ENCODE results near the gene MRNIP. TPM values are rescaled to one million over a fixed set of nuclear protein-coding genes. Genes with fewer than 3 reads are reported as not detected.
A peak's percentile ranks its signal among the peaks of the same experiment; 100 is the strongest.

The MRNIP gene, protein sequence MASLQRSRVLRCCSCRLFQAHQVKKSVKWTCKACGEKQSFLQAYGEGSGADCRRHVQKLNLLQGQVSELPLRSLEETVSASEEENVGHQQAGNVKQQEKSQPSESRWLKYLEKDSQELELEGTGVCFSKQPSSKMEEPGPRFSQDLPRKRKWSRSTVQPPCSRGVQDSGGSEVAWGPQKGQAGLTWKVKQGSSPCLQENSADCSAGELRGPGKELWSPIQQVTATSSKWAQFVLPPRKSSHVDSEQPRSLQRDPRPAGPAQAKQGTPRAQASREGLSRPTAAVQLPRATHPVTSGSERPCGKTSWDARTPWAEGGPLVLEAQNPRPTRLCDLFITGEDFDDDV
- 25.4 TPM for total RNA-seq
- long read RNA-seq, full-length matches to known transcripts = 12 of 25 reads
- long read RNA-seq, partial matches to known transcripts = 0 of 25 reads
- long read RNA-seq, other reads (novel, unspliced or antisense) = 13 of 25 reads

GRCh38 chr5:179858586-179859427, at the start of gene MRNIP:
MRNIP (minus strand) TSS chr5:179858817; CDS start chr5:179858796, 21 bp downstream.
- H3K27me3 ChIP-seq = no peaks in the 10 kb centered on the region
- TF ChIP-seq CTCF (IDR thresholded peaks at IDR 0.05) = no peak
- peak; percentile 99 for ATAC-seq
- peak; percentile 99 for DNase-seq
- intact Hi-C loops (cut with DNase I) = no loop called here
- no peaks in the 10 kb centered on the region for H3K9me3 ChIP-seq
- peaks cover 17% of the 10 kb centered on the region for H3K36me3 ChIP-seq
- H3K27ac ChIP-seq = peak within 1 kb of the TSS; percentile 82
- H3K4me3 ChIP-seq = peak within 1 kb of the TSS; percentile 94
- peaks cover 10% of the 10 kb centered on the region for H3K4me1 ChIP-seq

DNA sequence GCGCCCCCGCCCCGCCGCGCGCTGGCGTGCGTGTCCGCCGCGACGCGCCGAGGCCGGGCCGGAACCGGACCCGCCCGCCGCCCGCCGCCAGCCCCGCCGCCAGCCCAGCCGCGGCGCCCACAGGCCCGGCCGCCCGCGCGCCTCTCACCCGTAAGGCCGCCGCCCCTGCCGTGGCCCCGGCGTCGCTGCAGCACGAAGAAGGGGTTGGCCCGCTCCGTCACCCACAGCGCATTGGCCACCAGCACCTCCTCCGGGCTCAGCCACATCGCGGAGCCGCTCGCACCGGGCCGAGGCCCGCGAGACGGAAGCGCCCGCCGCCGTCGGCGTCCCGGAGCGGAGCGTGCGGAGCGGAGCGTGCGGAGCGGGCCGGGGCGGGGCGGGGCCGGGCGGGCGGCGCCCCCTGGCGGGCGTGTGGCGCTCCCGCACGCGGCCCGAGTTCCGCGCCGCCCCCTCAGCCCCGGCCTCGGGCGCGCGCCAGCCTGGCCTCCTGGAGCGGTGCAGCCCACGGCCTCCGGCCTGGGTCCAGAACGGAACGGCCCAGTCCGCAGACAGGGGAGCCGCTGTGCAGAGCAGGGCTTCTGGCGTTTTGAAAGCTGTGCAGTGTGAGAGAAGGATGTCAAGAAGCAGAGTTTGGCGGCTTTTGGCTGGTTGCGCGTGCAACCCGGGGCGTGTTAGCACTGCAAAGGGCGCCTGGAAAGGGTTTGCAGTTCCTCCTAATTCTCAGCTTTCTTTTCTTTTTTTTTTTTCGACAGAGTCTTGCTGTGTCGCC, 49.1 kb upstream of the MRNIP start, which contains the start of gene TBC1D9B:
TBC1D9B (minus strand) TSS at position 342 of the 769 bp plus-strand sequence; CDS start at position 266, 76 bp downstream.
- Histone ChIP-seq H3K9me3 (no peaks in the 10 kb centered on the region), H3K4me1 (peaks cover 17% of the 10 kb centered on the region), H3K4me3 (peak within 1 kb of the TSS; percentile 57), H3K36me3 (peaks cover 18% of the 10 kb centered on the region), H3K27me3 (no peaks in the 10 kb centered on the region), H3K27ac (peak within 1 kb of the TSS; percentile 76)
- TF ChIP-seq CTCF (IDR thresholded peaks at IDR 0.05) = peak; percentile 31
- intact Hi-C loops (cut with DNase I) = no loop called here
- ATAC-seq = peak; percentile 96
- peak; percentile 88 for DNase-seq

GRCh38 chr5:179906795-179907555, 48.4 kb upstream of the MRNIP start:
- Histone ChIP-seq H3K27ac (peak overlapping the region; percentile 20), H3K36me3 (peaks cover 22% of the 10 kb centered on the region), H3K4me1 (peaks cover 17% of the 10 kb centered on the region), H3K4me3 (peak overlapping the region; percentile 57), H3K9me3 (no peaks in the 10 kb centered on the region), H3K27me3 (no peaks in the 10 kb centered on the region)
- no peak for TF ChIP-seq CTCF (IDR thresholded peaks at IDR 0.05)
- no peak for DNase-seq
- peak; percentile 16 for ATAC-seq
- intact Hi-C loops (cut with DNase I) = no loop called here

- no peak for ATAC-seq
- no peak for TF ChIP-seq CTCF (IDR thresholded peaks at IDR 0.05)
- intact Hi-C loops (cut with DNase I) = no loop called here
- Histone ChIP-seq H3K36me3 (peaks cover 29% of the 10 kb centered on the region), H3K4me3 (peak overlapping the region; percentile 57), H3K9me3 (no peaks in the 10 kb centered on the region), H3K27ac (peak overlapping the region; percentile 20), H3K27me3 (no peaks in the 10 kb centered on the region), H3K4me1 (peaks cover 17% of the 10 kb centered on the region)
- no peak for DNase-seq
These were observed 47.7 kb upstream of the MRNIP start for GRCh38 chr5:179906294-179906794.

Measured in upper lobe of right lung (tissue), 1 donor.